Measurements from ENCODE around the gene FNDC8. TPM values are rescaled to one million over a fixed set of nuclear protein-coding genes. Genes with fewer than 3 reads are reported as not detected.

The FNDC8 gene
- total and polyA plus RNA-seq, 2 of the 8 experiments (the other 6 are each of a cell fraction or from before 2014, with no cell fraction given), result not detected

DNA sequence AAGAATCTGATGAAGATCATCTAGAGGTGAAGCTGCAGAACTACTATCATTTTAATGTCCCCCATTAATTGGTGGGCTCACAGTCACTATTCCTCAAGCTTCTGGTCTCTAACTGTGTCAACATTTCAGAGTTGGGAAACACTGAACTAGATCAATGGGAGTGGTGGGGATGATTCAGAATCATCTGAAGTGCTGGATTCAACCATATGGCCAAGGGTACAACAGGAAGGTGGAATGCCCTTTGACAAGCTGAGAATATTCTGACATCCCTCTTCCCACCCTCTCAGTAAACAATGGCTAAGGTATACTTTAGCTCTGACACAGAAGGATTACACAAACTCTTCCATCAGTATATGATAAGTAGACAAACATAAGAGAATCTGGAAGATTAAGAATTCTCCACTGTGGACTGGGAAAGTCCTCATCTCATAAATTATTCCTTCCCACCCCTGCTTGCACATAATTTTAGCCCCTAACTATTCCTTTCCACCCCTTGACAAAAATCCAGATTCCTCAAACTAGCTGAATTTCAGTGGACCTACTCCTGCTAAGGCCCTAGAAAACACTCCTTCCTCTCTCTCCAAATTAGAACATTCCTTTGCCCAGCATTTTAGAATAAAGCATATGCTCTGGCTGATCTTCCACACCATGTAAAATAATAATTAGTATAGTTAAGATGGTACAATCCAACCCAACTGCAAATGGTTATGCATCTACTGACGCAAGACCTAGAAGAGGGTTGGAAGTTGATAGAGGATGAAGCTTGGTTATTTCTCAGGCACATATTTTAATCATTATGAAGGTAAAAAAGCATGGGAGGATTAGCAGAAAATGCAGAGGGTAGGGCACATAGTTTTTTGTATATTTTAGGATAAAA lies 41.6 kb upstream of the FNDC8 start:
- Histone ChIP-seq H2BK120ac (replicated peaks; ENCODE audit: low read depth, low read length) (no peak overlapping the region), H3K4ac (replicated peaks; ENCODE audit: insufficient read length, low read depth, low read length) (no peak overlapping the region), H3K18ac (ENCODE audit: extremely low read depth, low read length) (no peak overlapping the region), H2BK12ac (ENCODE audit: low read depth, low read length) (no peak overlapping the region), H3K9me3 (ENCODE audit: insufficient read depth in 2 of 2, low read depth in 1 of 2, low read length in 1 of 2) (no peaks in the 10 kb centered on the region), H3K79me1 (ENCODE audit: low read depth, low read length) (no peaks in the 10 kb centered on the region; the same call in 1 of the 2 replicates), H3K4me3 (ENCODE audit: extremely low read depth in 1 of 4, insufficient read depth in 2 of 4, low read depth in 3 of 4, low read length in 4 of 4) (no peak overlapping the region), H3K4me2 (ENCODE audit: insufficient read depth in 1 of 2, low read depth in 2 of 2, low read length in 2 of 2) (no peak overlapping the region), H3K4me1 (replicated peaks in 1 of 4; ENCODE audit: control insufficient read depth in 3 of 4, insufficient read depth in 4 of 4, low read length in 3 of 4) (peaks cover 0 to 6% (median 4%) of the 10 kb centered on the region in 4 experiments; a peak in 3 of 7 replicates), H3K23me2 (ENCODE audit: low read depth, low read length) (no peaks in the 10 kb centered on the region), H3K36me3 (ENCODE audit: control insufficient read depth in 2 of 4, insufficient read depth in 4 of 4, low read length in 3 of 4) (no peaks in the 10 kb centered on the region), H4K8ac (ENCODE audit: extremely low read depth, insufficient read depth, low read length) (no peak overlapping the region), H4K5ac (ENCODE audit: insufficient read length, low read depth, low read length) (no peak overlapping the region), H4K20me1 (replicated peaks in 1 of 2; ENCODE audit: control insufficient read depth in 1 of 2, insufficient read depth in 2 of 2, low read length in 2 of 2) (no peaks in the 10 kb centered on the region), H2AK5ac (ENCODE audit: low read depth, low read length) (no peak overlapping the region), H3K9ac (replicated peaks in 1 of 4; ENCODE audit: extremely low read depth in 1 of 4, low read depth in 3 of 4, low read length in 3 of 4) (no peak overlapping the region), H2BK5ac (ENCODE audit: low read depth, low read length) (no peak overlapping the region), H3K56ac (replicated peaks; ENCODE audit: insufficient read length, low read depth, low read length) (no peak overlapping the region), H3K27me3 (replicated peaks in 1 of 4; ENCODE audit: control insufficient read depth in 3 of 4, extremely low read depth in 1 of 4, insufficient read depth in 3 of 4, low read length in 3 of 4) (no peaks in the 10 kb centered on the region), H3K79me2 (ENCODE audit: control insufficient read depth in 1 of 2, insufficient read depth in 2 of 2, low read length in 2 of 2) (peaks cover 0 to 7% of the 10 kb centered on the region in 2 experiments; a peak in 1 of 4 replicates), H3K14ac (ENCODE audit: insufficient read length) (no peak overlapping the region), H4K91ac (replicated peaks; ENCODE audit: insufficient read length, low read length) (no peak overlapping the region), H2BK20ac (ENCODE audit: low read length) (no peak overlapping the region), H3K27ac (ENCODE audit: low read depth, low read length) (no peak overlapping the region), H3K23ac (ENCODE audit: insufficient read length) (no peak overlapping the region), H2AFZ (ENCODE audit: low read length) (no peak overlapping the region), H2BK15ac (ENCODE audit: low read length) (no peak overlapping the region)
- ChIA-PET POLR2A (ENCODE audit: partially characterized antibody) (interaction anchor here (0.6 to 1.8 kb wide), 4 partner anchors 16 to 69 kb away, joined by 3 to 5 read pairs (median 3); partner anchors contain the start of gene RFFL), CTCF (ENCODE audit: partially characterized antibody) (interaction anchor here (0.6 to 4.4 kb wide), 5 partner anchors 10 to 79 kb away, joined by 3 to 22 read pairs (median 3); partner anchors contain the start of gene FNDC8)
- no peak for FAIRE-seq
- DNase-seq (ENCODE audit: low read depth in 1 of 2, low spot score in 2 of 2), result no peak
- 94% methylated on average over 1 of the region's 1 CpG; no CpG with 5 or more reads in 1 of the 2 experiments for WGBS, 2 experiments (ENCODE audit: extremely low coverage in 1 of 2, insufficient coverage in 1 of 2, insufficient read length in 1 of 2, insufficient replicate concordance in 2 of 2, low coverage in 1 of 2, low lambda C conversion rate in 2 of 2, missing lambda C conversion rate in 1 of 2)
- TF ChIP-seq CHD1 (IDR thresholded peaks at IDR 0.05; ENCODE audit: low read depth, low read length), result no peak
- TF ChIP-seq GTF2F1 (IDR thresholded peaks at IDR 0.05; ENCODE audit: borderline replicate concordance, low read depth, low read length), result no peak
- TF ChIP-seq CREB1 (IDR thresholded peaks at IDR 0.05), result no peak
- no peak for TF ChIP-seq HDAC2 (IDR thresholded peaks at IDR 0.05; ENCODE audit: borderline replicate concordance in 1 of 2, low read depth in 2 of 2, low read length in 2 of 2)
- no peak for TF ChIP-seq TAF7 (optimal IDR thresholded peaks at IDR 0.05; ENCODE audit: borderline replicate concordance, low read depth, low read length)
- TF ChIP-seq POU5F1 (IDR thresholded peaks at IDR 0.05; ENCODE audit: low read depth, low read length), result no peak
- no peak for TF ChIP-seq POLR2AphosphoS5 (IDR thresholded peaks at IDR 0.05; ENCODE audit: low read depth, low read length)
- TF ChIP-seq CBX8 (IDR thresholded peaks at IDR 0.05; ENCODE audit: borderline replicate concordance, low read depth, low read length), result no peak
- no peak for TF ChIP-seq YY1 (IDR thresholded peaks at IDR 0.05; ENCODE audit: low read depth, low read length)
- TF ChIP-seq CHD2 (IDR thresholded peaks at IDR 0.05; ENCODE audit: low read length), result no peak
- no peak for TF ChIP-seq ZNF274 (IDR thresholded peaks at IDR 0.05; ENCODE audit: borderline replicate concordance, extremely low read depth, low read length)
- no peak for TF ChIP-seq NANOG (IDR thresholded peaks at IDR 0.05; ENCODE audit: insufficient read depth, low read depth, low read length, poor library complexity, severe bottlenecking)
- TF ChIP-seq SRF (IDR thresholded peaks at IDR 0.05; ENCODE audit: low read depth, low read length), result no peak
